Choroid plexus epithelial cell (primary cell): ENCODE data around the gene PPP2R3A.
"Not testable (repeated sequence)": the region's sequence is repeated elsewhere in the genome, so short reads cannot be mapped to it uniquely, and the experiment has no call there.

Experiments used
- DNase-seq: peaks from one replicate; pipeline ENCODE4 v3.0.0-alpha.2; 2010; ENCODE audit warnings: low read depth
- H3K4me3 ChIP-seq: 2 replicates; pipeline ENCODE4 v1.5.1; 2011; ENCODE audit warnings: low read depth, mild to moderate bottlenecking, control low read depth, low read length, moderate library complexity
- TF ChIP-seq, protein P1 (sequence below): conservative IDR thresholded peaks from 2 replicates; pipeline ENCODE4 v1.5.1; 2011; ENCODE audit warnings: low read depth, mild to moderate bottlenecking, control low read depth, inconsistent platforms, low read length, moderate library complexity

The PPP2R3A gene

DNA sequence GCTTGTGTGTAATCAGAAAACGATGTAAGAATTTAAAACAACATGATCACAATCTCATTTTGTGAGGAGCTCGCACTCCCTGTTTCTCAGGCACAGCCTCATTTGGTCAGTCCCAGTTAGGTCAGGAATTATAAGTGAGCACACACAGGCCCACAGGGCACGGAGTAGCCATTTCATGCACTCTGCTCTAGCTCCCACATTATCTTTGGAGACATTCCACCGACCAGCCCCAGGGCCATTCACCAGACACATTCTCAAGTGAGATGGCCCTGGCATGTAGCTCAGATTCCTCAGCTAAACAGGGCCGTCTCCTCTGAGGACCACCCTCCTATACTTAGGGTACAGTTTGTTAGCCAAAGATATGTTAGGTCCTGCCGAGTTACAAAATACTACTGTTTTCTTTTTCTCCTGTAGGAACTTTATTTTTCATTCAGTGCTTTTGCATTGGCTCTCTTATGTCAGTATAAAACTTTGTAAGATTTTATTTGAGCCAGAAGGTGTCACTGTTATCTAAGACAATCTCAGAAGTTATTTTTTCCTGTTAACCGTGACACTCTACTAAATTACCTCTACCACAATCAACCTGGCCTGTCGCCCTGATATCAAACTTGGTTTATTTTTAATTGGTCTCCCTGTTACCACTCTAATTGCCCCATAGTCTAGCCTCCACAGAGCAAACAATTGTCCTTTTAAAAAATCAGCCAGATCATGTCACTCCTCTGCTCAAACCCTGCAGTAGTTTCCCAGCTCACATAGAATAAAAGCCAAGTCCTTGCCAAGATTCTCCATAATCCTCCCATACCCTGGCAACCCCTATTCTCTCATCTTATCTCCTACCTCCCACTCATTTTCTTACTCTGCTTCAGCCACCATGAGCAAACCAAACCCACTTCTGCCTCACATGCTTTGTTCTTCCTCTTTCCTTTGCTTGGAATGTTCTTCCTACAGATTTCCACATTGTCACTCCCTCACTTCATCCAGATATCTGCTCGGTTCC is 105.7 kb downstream of the PPP2R3A start:
- TF ChIP-seq, protein P1, sequence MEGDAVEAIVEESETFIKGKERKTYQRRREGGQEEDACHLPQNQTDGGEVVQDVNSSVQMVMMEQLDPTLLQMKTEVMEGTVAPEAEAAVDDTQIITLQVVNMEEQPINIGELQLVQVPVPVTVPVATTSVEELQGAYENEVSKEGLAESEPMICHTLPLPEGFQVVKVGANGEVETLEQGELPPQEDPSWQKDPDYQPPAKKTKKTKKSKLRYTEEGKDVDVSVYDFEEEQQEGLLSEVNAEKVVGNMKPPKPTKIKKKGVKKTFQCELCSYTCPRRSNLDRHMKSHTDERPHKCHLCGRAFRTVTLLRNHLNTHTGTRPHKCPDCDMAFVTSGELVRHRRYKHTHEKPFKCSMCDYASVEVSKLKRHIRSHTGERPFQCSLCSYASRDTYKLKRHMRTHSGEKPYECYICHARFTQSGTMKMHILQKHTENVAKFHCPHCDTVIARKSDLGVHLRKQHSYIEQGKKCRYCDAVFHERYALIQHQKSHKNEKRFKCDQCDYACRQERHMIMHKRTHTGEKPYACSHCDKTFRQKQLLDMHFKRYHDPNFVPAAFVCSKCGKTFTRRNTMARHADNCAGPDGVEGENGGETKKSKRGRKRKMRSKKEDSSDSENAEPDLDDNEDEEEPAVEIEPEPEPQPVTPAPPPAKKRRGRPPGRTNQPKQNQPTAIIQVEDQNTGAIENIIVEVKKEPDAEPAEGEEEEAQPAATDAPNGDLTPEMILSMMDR, result peak; percentile 13
- peak; percentile 47 for DNase-seq
- H3K4me3 ChIP-seq, result no peak overlapping the region

DNA sequence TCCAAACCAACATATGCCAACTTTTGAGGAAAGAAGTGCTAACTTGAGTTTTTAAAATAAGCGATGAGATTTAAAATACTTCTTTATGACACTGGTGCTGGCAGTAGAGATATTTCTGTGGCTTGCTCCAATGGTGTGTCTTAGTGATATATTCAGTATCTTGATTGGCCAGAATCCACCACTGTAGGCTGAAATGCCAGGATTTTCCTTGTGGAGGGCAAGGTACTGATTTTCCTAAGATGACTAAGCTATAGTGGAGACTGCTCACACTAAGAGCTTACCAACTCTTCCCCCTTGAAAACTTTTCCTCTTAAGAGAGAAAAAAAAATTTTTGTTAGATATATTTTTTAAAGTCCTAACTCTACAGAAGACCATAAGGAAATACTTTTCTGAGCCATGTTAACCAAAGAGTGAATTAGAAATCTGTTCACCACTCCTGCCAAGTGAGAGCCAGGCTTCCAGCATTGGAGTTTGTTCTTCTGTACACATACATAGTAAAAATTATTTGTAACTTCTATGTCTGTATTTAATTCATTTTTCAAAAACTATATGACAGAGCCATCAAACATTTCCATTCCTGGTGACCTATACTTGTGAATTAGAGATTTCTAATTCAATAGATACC is 109.1 kb downstream of the PPP2R3A start:
- TF ChIP-seq, protein P1, result no peak
- DNase-seq, result no peak
- no peak overlapping the region for H3K4me3 ChIP-seq

DNA sequence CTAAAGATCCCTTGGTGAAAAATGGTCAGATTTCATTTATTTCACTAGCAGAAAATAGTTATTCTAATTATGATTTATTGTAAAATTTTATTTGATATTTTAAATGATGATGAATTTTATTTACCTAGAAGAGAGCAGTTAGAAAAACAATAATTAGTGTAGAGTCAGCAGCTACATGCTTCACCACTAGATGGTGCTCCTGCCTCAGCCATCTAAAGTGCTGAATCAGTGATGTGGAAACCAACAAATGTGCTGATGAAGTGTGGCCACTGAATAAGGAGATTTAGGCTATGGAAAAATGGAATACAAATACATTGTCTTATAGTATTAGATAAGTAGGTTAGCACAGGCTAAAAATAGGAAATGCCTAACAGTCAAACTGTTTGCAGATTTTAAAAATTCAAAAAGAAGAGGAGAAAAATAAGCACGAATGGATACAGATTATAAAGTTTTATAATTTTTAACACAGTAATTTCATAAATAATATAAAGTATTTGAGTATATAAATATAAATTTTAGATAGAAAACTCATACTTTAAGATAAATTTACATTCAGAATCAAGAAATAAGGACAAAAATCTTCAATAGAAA is 109.8 kb downstream of the PPP2R3A start:
- no peak overlapping the region for H3K4me3 ChIP-seq
- peak; percentile 92 for DNase-seq
- TF ChIP-seq, protein P1, result peak; percentile 90

DNA sequence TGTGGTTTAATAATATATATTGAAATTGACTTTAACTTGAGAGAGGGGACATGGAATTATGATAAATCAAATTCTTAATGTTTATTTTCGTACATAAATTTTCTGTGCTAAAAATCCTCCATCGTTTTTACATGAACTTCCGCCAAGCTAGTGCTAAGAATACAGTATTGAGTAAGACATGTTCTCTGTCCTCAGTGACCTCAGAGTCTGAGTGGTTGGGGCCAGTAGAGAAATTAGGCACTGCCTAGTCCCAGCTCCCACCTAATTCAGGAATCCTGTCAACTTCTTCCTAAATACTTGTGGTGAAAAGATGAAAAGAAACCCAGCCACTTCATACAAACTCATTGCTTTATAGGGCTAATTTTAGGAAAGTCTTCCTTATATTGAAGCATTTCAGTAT is 110.3 kb downstream of the PPP2R3A start:
- DNase-seq, result peak; percentile 70
- H3K4me3 ChIP-seq, result no peak overlapping the region
- TF ChIP-seq, protein P1, result no peak

DNA sequence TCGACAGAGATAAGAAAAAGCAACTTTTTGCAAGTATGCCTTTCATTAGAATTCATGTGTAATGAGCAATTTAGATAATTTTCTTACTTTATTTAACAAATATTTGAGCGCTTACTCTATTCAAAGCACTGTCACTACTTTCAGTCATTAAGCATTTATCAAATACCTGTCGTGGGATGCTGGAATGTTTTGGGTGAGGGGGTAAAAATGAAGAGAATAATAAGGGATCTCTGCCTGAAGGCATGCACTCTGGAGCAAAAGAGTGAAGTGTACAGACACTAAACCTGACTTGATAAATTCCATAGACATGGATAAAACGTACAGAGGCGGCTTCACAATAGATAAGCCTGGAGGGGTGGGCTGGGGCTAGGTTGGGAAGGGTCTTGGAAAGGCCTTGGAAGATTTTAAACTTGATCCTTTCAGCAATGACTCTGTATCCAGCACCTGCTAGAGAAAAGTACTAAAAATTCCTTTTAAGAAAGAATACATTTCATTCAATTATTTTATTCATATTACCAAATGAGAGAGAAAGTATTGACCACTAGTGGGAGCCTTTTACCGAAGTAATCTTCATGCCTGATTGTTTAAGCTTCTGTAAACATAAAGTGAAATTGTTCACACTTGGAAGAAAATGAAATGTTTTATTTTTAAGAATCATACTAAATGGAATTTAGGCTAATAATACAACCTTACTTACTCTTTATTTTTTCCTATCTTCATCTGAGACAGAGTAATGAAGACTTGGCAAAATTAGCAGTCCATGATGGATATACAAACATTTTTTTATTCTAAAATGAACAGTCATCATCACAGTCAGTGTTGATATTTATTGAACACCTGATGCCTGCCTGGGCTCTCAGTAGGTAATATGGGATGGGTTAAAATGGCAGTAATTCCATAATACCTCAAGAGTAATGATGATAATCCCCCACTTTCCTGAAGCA is 113.2 kb downstream of the PPP2R3A start:
- H3K4me3 ChIP-seq, result no peak overlapping the region
- TF ChIP-seq, protein P1, result peak; percentile 69
- DNase-seq, result peak; percentile 71

DNA sequence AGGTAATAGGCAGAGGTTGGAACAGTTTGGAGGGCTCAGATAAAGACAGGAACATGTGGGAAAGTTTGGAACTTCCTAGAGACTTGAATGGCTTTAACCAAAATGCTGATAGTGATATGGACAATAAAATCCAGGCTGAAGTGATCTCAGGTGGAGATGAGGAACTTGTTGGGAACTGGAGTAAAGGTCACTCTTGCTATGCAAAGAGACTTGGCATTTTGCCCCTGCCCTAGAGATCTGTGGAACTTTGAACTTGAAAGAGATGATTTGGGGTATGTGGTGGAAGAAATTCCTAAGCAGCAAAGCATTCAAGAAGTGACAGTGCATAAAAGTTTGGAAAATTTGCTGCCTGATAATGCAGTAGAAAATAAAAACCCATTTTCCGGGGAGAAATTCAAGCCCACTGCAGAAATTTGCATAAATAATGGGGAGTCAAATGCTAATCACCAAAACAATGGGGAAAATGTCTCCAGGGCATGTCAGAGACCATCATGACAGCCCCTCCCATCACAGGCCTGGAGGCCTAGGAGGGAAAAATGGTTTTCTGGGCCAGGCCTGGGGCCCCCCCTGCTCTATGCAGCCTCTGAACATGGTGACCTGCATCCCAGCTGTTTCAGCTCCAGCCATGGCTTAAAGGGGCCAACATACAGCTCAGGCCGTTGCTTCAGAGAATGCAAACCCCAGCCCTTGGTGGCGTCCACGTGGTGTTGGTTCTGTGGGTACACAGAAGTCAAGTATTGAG is 118.3 kb downstream of the PPP2R3A start:
- not testable (repeated sequence) for DNase-seq, H3K4me3 ChIP-seq

DNA sequence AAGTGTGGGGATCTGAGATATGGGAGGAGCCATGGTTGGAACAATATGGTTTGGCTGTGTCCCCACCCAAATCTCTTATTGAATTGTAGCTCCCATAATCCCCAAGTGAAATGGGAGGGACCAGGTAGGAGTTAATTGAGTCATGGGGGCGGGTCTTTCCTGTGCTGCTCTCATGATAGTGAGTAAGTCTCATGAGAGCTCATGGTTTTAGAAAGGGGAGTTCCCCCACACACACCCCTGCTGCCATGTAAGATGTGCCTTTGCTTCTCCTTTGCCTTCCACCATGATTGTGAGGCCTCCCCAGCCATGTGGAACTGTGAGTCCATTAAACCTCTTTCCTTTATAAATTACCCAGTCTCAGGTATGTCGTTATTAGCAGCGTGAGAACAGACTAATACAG is 119.5 kb downstream of the PPP2R3A start:
- not testable (repeated sequence) for H3K4me3 ChIP-seq, DNase-seq
